NOMO-1 treated with DMSO at 0.1 percent for 48 hours (cell line): Measurements from ENCODE around the gene TPD52L1.
A peak's percentile ranks its signal among the peaks of the same experiment; 100 is the strongest.

Source experiments
- DNase-seq: peaks from one replicate; lab custom pipeline; 2025; ENCODE audit not compliant: unreplicated experiment; lab: John Stamatoyannopoulos, UW

Gene TPD52L1

DNA sequence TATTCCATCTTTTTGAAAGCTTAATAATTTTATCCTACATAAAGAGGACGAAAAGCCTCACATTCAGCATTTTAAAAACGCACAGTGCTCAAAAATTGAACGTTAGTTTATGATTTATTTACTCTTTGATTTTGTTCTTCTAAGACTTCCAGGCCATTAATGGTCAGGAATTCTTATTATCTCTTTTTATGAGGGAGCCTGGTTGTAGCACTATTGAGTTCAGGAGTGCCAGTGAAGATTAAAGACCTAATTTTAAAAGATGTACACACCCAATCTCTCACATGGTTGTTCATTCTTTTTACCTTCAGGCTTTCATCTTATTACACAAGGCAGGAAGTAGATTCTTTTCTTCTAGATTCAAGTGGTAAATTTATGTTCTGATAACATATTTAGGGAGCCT lies 79.6 kb downstream of the TPD52L1 start:
- no peak for DNase-seq

GRCh38 chr6:125236536-125237327 lies 83.2 kb downstream of the TPD52L1 start:
- DNase-seq: peak; percentile 14

- DNase-seq: no peak
Observed at GRCh38 chr6:125237764-125238163, 84.2 kb downstream of the TPD52L1 start.

DNA sequence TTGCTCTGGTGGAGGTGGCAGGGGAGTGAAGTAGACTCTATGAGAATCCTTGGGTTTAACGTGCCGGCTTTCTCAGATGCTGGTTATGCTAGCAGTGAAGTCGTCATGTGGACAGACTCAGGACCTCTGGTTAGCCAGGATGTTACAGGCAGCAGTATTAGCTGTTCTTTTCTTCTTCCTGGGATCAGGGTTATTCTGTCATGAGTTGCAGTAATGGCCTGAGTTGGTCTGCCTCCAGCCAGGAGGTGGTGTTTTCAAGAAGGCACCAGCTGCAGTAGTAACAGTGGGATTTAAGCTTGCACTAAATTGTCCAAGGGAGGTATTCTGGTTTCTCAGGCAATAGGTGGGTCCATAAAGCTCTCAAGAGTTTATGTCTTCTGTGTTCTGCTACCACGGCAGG lies 91.5 kb downstream of the TPD52L1 start:
- DNase-seq: no peak

GRCh38 chr6:125245523-125246264 lies 92.1 kb downstream of the TPD52L1 start:
- DNase-seq: no peak

DNA sequence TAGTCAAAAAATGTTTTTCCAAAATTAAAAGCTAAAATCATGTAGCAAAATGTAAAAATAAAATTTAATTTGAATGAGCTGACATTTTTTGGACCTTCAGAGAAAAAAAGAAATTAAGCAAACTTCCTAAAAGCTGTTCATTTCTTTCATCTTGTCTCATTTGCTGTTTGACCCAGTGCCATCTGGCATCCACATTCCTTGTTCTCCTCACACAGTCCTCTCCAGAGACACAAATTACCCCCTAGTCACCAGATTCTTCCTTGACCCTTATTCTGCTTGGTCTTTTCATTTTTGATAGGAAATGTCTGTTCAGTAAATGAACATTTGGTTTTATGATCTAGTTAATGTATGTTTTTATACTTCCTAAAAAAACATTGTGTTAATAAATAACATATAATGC lies 93.0 kb downstream of the TPD52L1 start:
- DNase-seq: no peak

GRCh38 chr6:125248136-125248535 lies 94.6 kb downstream of the TPD52L1 start:
- no peak for DNase-seq

DNA sequence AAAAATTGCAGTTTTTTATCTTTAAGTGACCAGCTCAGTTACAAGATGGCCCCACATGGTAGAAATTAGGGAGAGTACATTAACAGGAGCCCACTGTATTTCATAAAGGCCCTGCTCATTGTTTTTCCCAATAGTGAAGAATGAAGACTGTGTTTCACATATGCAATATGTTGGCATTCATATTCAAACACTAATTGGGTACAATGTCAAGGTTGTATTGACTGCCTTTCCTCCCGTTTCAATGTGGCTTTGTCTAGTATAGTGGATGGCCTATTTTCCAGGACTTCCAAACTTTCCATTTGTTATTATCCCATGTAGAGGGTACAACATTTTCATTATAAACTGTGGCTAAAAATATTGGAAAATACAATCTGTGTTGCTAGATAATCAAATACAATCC lies 96.9 kb downstream of the TPD52L1 start:
- no peak for DNase-seq

DNA sequence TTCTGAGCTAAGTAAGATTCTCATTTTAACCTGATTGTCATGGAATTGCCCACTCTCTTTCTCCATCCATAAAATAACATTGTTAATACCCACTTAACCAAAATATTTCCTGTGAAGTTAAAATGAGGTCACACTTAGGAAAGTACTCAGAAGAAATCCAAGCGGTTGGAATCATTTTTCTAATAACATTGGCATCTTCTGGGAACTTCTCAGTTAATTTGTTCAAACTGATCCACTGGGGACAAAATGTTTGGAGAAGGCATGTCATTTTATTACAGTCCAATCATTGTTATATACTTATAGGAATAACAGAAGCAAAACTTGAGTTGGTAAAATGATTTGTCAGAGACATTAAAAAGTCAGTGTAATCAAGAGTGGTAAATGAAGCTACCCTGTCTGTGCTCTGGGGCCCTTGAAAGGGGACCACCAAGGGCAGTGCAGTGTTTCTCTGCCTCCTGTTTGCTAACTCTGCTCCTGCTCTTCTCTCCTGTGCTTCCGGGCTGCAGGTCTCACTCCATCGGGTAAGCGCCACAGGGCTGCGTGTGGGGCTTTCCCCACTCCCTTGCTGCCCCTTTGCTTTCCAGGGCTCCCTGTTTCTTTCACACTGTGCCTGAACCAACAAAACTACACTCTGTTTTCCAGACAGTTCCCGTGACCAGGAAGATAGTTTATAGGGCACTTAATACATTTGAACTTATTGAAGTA lies 98.1 kb downstream of the TPD52L1 start:
- DNase-seq: no peak

DNA sequence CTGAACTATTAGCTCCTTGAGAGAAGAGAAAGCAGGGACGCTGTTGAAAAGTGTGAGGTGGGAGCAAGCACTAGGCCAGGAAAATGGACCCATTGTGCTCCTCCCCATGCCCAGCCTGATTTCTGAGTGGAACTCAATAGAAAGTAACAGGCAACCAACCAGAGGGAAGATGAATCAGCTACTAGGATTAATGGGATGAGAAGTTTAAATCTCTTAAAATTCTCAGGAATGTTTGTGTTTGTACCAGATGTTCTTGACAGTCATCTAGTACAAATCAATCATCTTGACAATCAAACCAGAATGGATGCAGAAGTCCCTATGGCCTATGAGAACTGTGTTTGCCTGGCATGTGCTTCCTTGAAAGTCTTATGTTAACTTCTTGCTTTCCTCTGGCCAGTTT lies 99.3 kb downstream of the TPD52L1 start:
- no peak for DNase-seq

- DNase-seq: no peak
Observed at GRCh38 chr6:125253881-125254280, 100.3 kb downstream of the TPD52L1 start.

DNA sequence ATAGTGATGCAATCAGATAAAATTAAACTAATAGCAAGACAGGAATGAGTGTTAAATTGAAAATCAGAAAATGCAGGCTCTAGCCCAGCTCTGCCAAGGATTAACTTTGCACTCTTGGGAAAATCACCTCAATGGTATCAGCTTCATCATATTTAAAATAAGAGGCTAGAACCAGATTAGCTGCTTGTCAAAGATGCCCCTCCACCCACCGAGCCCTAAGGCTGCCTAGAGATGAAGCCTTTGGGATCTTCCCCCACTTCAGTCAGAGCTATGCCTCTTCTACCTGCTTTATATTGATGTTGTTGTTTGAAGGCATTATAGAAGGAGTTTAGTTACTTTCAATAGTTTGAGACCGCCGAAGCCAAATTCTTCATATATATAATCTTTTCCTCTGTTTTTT lies 100.7 kb downstream of the TPD52L1 start:
- DNase-seq: no peak

DNA sequence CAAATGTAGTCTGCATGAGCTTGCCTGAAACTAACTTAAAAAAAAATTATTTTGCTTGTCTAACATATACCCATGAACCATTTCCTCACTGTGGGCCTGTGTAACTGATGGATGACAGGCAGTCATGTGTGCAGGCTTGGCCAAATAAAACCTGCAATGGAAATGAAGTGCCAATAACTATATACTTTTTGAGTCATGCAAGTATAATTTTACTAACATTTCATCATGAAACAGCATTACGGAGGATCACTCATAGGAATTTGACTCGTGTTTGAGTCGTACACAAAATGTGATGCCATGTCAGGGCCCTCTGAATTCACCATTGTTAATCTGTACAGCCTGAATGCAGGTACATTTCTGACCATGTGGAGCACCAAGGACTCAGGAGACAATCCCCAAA lies 101.6 kb downstream of the TPD52L1 start:
- DNase-seq: no peak

DNA sequence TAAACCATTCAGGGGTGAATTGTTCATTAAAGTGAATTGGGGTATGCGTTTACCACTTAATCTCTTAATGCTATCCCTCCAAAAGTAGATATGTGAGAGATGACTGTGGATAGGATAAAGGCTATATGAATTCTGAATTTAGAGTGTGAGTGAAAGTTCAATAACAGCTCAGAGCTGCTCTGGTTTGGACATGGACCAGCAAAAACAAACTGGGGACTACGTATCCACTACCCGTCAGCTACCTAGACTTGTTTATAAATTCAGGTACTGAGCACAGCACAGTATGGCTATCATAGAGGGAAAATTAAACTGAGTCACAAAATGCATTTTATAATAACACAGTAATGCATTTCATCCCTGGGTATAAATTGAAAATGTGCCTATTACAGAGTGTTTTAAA lies 103.8 kb downstream of the TPD52L1 start:
- DNase-seq: no peak

DNA sequence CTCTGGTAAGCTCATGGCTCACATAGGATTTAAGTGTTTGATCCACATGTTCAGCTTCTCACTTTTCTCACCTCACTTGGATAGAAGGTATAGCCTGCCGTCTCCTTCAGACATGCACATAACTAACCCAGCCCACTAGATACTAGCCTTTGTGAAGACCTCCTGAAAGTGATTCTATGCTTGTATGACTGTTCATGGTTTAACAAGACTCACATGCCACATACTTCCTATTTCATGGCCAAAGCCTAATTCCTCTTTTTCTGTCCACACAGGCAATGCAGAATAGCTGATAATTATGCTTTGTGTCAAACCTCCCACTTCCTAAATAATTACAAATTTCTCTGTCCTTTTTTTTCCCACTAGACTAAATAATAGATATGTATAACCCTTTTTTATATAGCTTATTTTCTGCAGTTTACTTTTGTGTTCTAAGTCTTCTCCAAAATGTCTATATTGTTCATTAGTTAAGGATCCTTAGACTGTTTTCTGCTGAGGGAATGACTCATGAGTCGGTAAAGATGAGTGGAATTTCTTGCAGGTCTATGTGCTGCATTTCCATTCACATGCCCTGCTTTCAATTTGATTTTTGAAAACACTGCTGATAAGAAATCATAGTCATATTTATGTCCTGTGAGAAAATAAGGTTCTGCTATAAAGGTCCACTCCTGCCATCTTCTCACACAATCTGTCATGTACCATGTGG lies 105.2 kb downstream of the TPD52L1 start:
- DNase-seq: peak; percentile 77

GRCh38 chr6:125259354-125259736 lies 105.8 kb downstream of the TPD52L1 start:
- DNase-seq: peak; percentile 10

DNA sequence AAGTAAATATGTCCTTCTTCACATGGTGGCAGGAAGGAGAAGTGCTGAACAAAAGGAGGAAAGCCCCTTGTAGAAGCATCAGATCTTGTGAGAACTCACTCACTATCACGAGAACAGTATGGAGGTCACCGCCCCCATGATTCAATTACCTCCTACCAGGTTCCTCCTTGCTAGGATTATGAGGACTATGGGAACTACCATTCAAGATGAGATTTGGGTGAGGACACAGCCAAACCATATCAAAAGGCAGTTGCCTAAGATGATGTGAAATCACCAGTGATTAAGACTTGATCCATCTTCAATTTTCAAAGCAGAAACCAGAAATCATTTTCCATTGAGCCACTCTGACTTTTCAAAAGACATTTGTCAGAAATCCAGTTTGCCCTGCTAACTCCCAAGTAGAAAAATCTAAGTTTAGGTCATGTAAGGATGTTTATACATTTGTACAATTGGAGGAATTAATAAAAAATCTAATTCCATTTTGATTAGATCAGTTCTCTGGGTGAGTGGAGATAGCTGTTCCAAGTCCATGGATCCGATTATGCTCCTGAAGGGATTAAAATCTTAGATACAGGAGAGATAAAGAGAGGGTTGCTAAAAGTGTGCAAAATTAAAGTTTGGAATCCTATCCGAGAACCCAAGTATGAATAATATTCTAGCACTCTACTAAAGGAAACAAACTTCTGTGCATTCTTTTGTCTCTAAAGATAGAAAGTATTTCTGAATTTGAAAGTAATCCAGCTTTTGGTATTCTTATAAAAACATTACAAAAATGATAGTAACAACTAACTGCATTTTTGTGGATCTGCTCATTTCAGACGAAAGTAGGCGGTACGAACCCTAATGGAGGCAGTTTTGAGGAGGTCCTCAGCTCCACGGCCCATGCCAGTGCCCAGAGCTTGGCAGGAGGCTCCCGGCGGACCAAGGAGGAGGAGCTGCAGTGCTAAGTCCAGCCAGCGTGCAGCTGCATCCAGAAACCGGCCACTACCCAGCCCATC lies 108.7 kb downstream of the TPD52L1 start:
- DNase-seq: peak; percentile 2

- DNase-seq: no peak
Observed at GRCh38 chr6:125264476-125264875, 110.9 kb downstream of the TPD52L1 start.

- DNase-seq: no peak
Observed at GRCh38 chr6:125267806-125268523, 114.4 kb downstream of the TPD52L1 start.
